OCI-M2 (cell line): Measurements from ENCODE around the gene F12.
"Not testable (repeated sequence)": the region's sequence is repeated elsewhere in the genome, so short reads cannot be mapped to it uniquely, and the experiment has no call there.

ENCODE experiments used
- DNase-seq: peaks from one replicate; lab custom pipeline; 2025; ENCODE audit not compliant: unreplicated experiment; lab: John Stamatoyannopoulos, UW

F12 gene

GRCh38 chr5:177389241-177390169, 19.9 kb downstream of the F12 start:
- DNase-seq, result no peak

GRCh38 chr5:177388521-177389052, 20.8 kb downstream of the F12 start:
- DNase-seq, result no peak

GRCh38 chr5:177387405-177387804, 22.0 kb downstream of the F12 start:
- DNase-seq, result no peak

- no peak for DNase-seq
Measured at GRCh38 chr5:177386542-177386941, 22.8 kb downstream of the F12 start.

- no peak for DNase-seq
Measured at GRCh38 chr5:177385720-177386119, 23.6 kb downstream of the F12 start.

GRCh38 chr5:177384134-177384533, 25.2 kb downstream of the F12 start, which contains the start of gene SLC34A1:
Gene SLC34A1 (plus strand): TSS chr5:177384434. CDS start chr5:177385742, 1,308 bp downstream.
- no peak for DNase-seq

GRCh38 chr5:177383181-177383580, 26.2 kb downstream of the F12 start:
- DNase-seq, result no peak

GRCh38 chr5:177382423-177383029, 26.8 kb downstream of the F12 start:
- no peak for DNase-seq

- no peak for DNase-seq
Measured at GRCh38 chr5:177380805-177381126, 28.6 kb downstream of the F12 start.

- DNase-seq, result no peak
Measured at GRCh38 chr5:177378884-177379883, 30.2 kb downstream of the F12 start.

- no peak for DNase-seq
Measured at GRCh38 chr5:177377851-177378776, 31.2 kb downstream of the F12 start.

GRCh38 chr5:177376107-177376506, 33.3 kb downstream of the F12 start:
- DNase-seq, result no peak

- not testable (repeated sequence) for DNase-seq
Measured at GRCh38 chr5:177375516-177375915, 33.8 kb downstream of the F12 start.

- no peak for DNase-seq
Measured at GRCh38 chr5:177374211-177374610, 35.2 kb downstream of the F12 start.

GRCh38 chr5:177373806-177374205, 35.6 kb downstream of the F12 start:
- no peak for DNase-seq

- no peak for DNase-seq
Measured at GRCh38 chr5:177372910-177373309, 36.5 kb downstream of the F12 start.

- DNase-seq, result no peak
Measured at GRCh38 chr5:177372034-177372896, 37.1 kb downstream of the F12 start.

GRCh38 chr5:177371120-177372033, 38.0 kb downstream of the F12 start:
- DNase-seq, result no peak
